SK-N-SH (cell line): ENCODE results near the gene AANAT. TPM values are rescaled to one million over a fixed set of nuclear protein-coding genes. Genes with fewer than 3 reads are reported as not detected.

ENCODE experiments used
- CTCF ChIA-PET: fragments of 300-600, 350-600 bp; formaldehyde crosslinking; extraction: SDS; loops from one replicate; lab custom pipeline; 2021; lab: Yijun Ruan, JAX
- POLR2A ChIA-PET: fragments of 350-600 bp; sonication (Branson Sonifier 250); formaldehyde crosslinking; extraction: SDS; loops from one replicate; lab custom pipeline; 2020; ENCODE audit warnings: antibody characterized with exemption, inconsistent platforms; lab: Yijun Ruan, JAX
- DNase-seq: peaks from one replicate; pipeline ENCODE4 v3.0.0; 2012
- H2AFZ ChIP-seq: fragments of 200-600 bp; sonication (generic); 2 replicates; pipeline ENCODE4 v1.8.1; 2016; ENCODE audit warnings: antibody characterized with exemption, mild to moderate bottlenecking, low read depth
- H3F3A ChIP-seq: fragments of 200-600 bp; sonication (generic); replicated peaks from 2 replicates; pipeline ENCODE3; 2016; ENCODE audit warnings: antibody characterized with exemption, mild to moderate bottlenecking; ENCODE audit not compliant: insufficient read depth
- H3K27ac ChIP-seq, 2 experiments: fragments of 200-500 bp in 1 of 2; fragments of 200-600 bp in 1 of 2; sonication (Bioruptor generic) in 1 of 2; sonication (generic), shearing (Covaris generic) in 1 of 2; 2 replicates each; pipeline versions ENCODE4 v1.5.1 to v1.6.1; 2014 to 2016; ENCODE audit warnings: low read depth in 2 of 2, inconsistent platforms in 1 of 2, low read length in 1 of 2, mild to moderate bottlenecking in 1 of 2, mixed read lengths in 1 of 2
- H3K27me3 ChIP-seq: fragments of 200-600 bp; sonication (generic), shearing (Covaris generic); 2 replicates; pipeline ENCODE4 v1.6.1; 2016; ENCODE audit warnings: mixed run types; ENCODE audit not compliant: insufficient read depth
- H3K36me3 ChIP-seq, 2 experiments: fragments of 200-500 bp in 1 of 2; fragments of 200-600 bp in 1 of 2; sonication (Bioruptor generic) in 1 of 2; sonication (generic) in 1 of 2; replicated peaks in 1 of 2; 2 replicates each; pipeline versions ENCODE3 to v1.5.1; 2014 to 2016; ENCODE audit warnings: low read length in 1 of 2, mild to moderate bottlenecking in 1 of 2; ENCODE audit not compliant: insufficient read depth in 2 of 2, control insufficient read depth in 1 of 2
- H3K4me1 ChIP-seq, 2 experiments: fragments of 200-500 bp in 1 of 2; fragments of 200-600 bp in 1 of 2; sonication (Bioruptor generic) in 1 of 2; sonication (generic), shearing (Covaris generic) in 1 of 2; 2 replicates each; pipeline versions ENCODE4 v1.5.1 to v1.6.1; 2014 to 2016; ENCODE audit warnings: low read depth in 1 of 2, low read length in 1 of 2, mixed run types in 1 of 2; ENCODE audit not compliant: insufficient read depth in 2 of 2, control insufficient read depth in 1 of 2
- H3K4me2 ChIP-seq: fragments of 200-600 bp; sonication (generic), shearing (Covaris generic); 2 replicates; pipeline ENCODE4 v1.6.1; 2017; ENCODE audit warnings: mixed run types
- H3K4me3 ChIP-seq, 2 experiments: fragments of 200-500 bp in 1 of 2; fragments of 200-600 bp in 1 of 2; sonication (Bioruptor generic) in 1 of 2; sonication (generic), shearing (Covaris generic) in 1 of 2; 2 replicates each; pipeline versions ENCODE4 v1.5.1 to v1.8.1; 2014 to 2016; ENCODE audit warnings: low read depth in 2 of 2, inconsistent platforms in 1 of 2, low read length in 1 of 2, mild to moderate bottlenecking in 1 of 2, mixed read lengths in 1 of 2, moderate library complexity in 1 of 2
- H3K79me2 ChIP-seq: fragments of 200-600 bp; sonication (generic); 2 replicates; pipeline ENCODE4 v1.8.1; 2017; ENCODE audit warnings: mild to moderate bottlenecking; ENCODE audit not compliant: insufficient read depth
- H3K9ac ChIP-seq: fragments of 200-600 bp; sonication (generic); 2 replicates; pipeline ENCODE4 v1.6.1; 2017; ENCODE audit warnings: mixed run types
- H3K9me2 ChIP-seq: fragments of 200-600 bp; sonication (generic); 2 replicates; pipeline ENCODE4 v1.6.1; 2017; ENCODE audit warnings: mixed run types
- H3K9me3 ChIP-seq: fragments of 200-600 bp; sonication (generic); 2 replicates; pipeline ENCODE4 v1.6.1; 2017; ENCODE audit warnings: mixed run types, mild to moderate bottlenecking, moderate library complexity
- H4K20me1 ChIP-seq: fragments of 200-600 bp; sonication (generic); 2 replicates; pipeline ENCODE4 v1.6.1; 2017; ENCODE audit warnings: mild to moderate bottlenecking, mixed run types; ENCODE audit not compliant: insufficient read depth
- CHD2 ChIP-seq: fragments of 150-350 bp; IDR thresholded peaks from 2 replicates; pipeline ENCODE4 v1.6.1; 2018; ENCODE audit warnings: low read length; ENCODE audit not compliant: partially characterized antibody
- CTCF ChIP-seq: fragments of 200-600 bp; sonication (generic); IDR thresholded peaks from 2 replicates; pipeline ENCODE4 v1.6.1; 2017; ENCODE audit warnings: antibody characterized with exemption, mild to moderate bottlenecking, moderate library complexity
- FOSL2 ChIP-seq: IDR thresholded peaks from 2 replicates; pipeline ENCODE4 v1.4.0; 2012; ENCODE audit warnings: low read depth, mild to moderate bottlenecking, moderate library complexity, borderline replicate concordance
- GABPA ChIP-seq: IDR thresholded peaks from 2 replicates; pipeline ENCODE4 v1.4.0; 2012; ENCODE audit warnings: low read depth, mild to moderate bottlenecking
- JUND ChIP-seq: IDR thresholded peaks from 2 replicates; pipeline ENCODE4 v1.4.0; 2012
- MAX ChIP-seq: IDR thresholded peaks from 2 replicates; pipeline ENCODE4 v1.4.0; 2012; ENCODE audit warnings: low read depth
- MEF2A ChIP-seq: IDR thresholded peaks from 2 replicates; pipeline ENCODE4 v1.4.0; 2012; ENCODE audit warnings: low read depth, borderline replicate concordance
- NFIC ChIP-seq: IDR thresholded peaks from 2 replicates; pipeline ENCODE4 v1.4.0; 2012; ENCODE audit warnings: borderline replicate concordance
- PBX3 ChIP-seq: IDR thresholded peaks from 2 replicates; pipeline ENCODE4; 2012
- RAD21 ChIP-seq: IDR thresholded peaks from 2 replicates; pipeline ENCODE4 v1.6.1; 2012; ENCODE audit warnings: mild to moderate bottlenecking, low read length
- RCOR1 ChIP-seq: fragments of 150-350 bp; IDR thresholded peaks from 2 replicates; pipeline ENCODE4 v1.6.1; 2017; ENCODE audit warnings: antibody characterized with exemption, low read length
- RFX5 ChIP-seq: IDR thresholded peaks from 2 replicates; pipeline ENCODE4 v1.6.1; 2012; ENCODE audit warnings: mild to moderate bottlenecking, improper control_type of control experiment, low read length
- RXRA ChIP-seq: IDR thresholded peaks from 2 replicates; pipeline ENCODE4 v1.4.0; 2012; ENCODE audit warnings: low read depth, mild to moderate bottlenecking, borderline replicate concordance
- SIN3A ChIP-seq: IDR thresholded peaks from 2 replicates; pipeline ENCODE4 v1.6.1; 2012; ENCODE audit warnings: low read depth, mild to moderate bottlenecking, low read length, moderate library complexity, borderline replicate concordance
- ZBTB33 ChIP-seq: IDR thresholded peaks from 2 replicates; pipeline ENCODE4 v1.4.0; 2012; ENCODE audit warnings: low read depth, borderline replicate concordance
- WGBS: methylation state at CpG from one replicate; pipeline ENCODE4 v1.1.6; 2017; ENCODE audit warnings: low lambda C conversion rate; 5-methylcytosine and 5-hydroxymethylcytosine counted together
- polyA plus RNA-seq, 3 experiments: library from polyadenylated mRNA; depleted of rRNA; stranded (reverse); fragments of >200 nt; gene quantifications; 2 replicates each; pipeline ENCODE4 v1.2.3, GENCODE V29; 2012

Gene AANAT
- polyA plus RNA-seq, 1 of the 3 experiments (the other 2 are of a cell fraction), result 0.26 TPM

GRCh38 chr17:76431509-76431908 is 35.9 kb upstream of the AANAT start:
- H3K9me3 ChIP-seq, result no peaks in the 10 kb centered on the region
- H3K27me3 ChIP-seq, result no peaks in the 10 kb centered on the region
- no peak for TF ChIP-seq ZBTB33
- TF ChIP-seq PBX3, result no peak
- no peak for TF ChIP-seq RXRA
- TF ChIP-seq JUND, result no peak
- TF ChIP-seq RCOR1, result no peak
- no peak for TF ChIP-seq CHD2
- TF ChIP-seq MAX, result no peak
- no peak for TF ChIP-seq RFX5
- TF ChIP-seq NFIC, result no peak
- TF ChIP-seq FOSL2, result no peak
- TF ChIP-seq CTCF, result no peak
- TF ChIP-seq MEF2A, result no peak
- no peak for TF ChIP-seq GABPA
- TF ChIP-seq RAD21, result no peak
- TF ChIP-seq SIN3A, result no peak
- H3K79me2 ChIP-seq, result peaks cover 83% of the 10 kb centered on the region
- ChIA-PET POLR2A (no interaction called here), CTCF (interaction anchor here (1.0 to 3.0 kb wide), 8 partner anchors 14 to 437 kb away, joined by 3 to 17 read pairs (median 4); partner anchors contain the start of gene MGAT5B)
- peaks cover 3% of the 10 kb centered on the region for H3F3A ChIP-seq
- H3K4me3 ChIP-seq, result no peak overlapping the region
- H3K36me3 ChIP-seq, result no peaks in the 10 kb centered on the region
- H3K9ac ChIP-seq, result no peak overlapping the region
- H3K4me1 ChIP-seq, result peaks cover 9 to 10% of the 10 kb centered on the region in 2 experiments; a peak in 2 of 4 replicates
- no peak overlapping the region for H3K4me2 ChIP-seq
- H4K20me1 ChIP-seq, result peaks cover 60% of the 10 kb centered on the region
- H3K9me2 ChIP-seq, result no peaks in the 10 kb centered on the region
- no peak overlapping the region for H2AFZ ChIP-seq
- WGBS, result 93% methylated on average over 2 of the region's 2 CpGs
- DNase-seq, result no peak
- no peak overlapping the region for H3K27ac ChIP-seq
